Hepatocyte (in vitro differentiated cells): ENCODE measurements around the gene DIPK1B. TPM values are rescaled to one million over a fixed set of nuclear protein-coding genes. Genes with fewer than 3 reads are reported as not detected.

Experiments used
- DNase-seq: peaks from one replicate; pipeline ENCODE4 v3.0.0-alpha.2; 2016; ENCODE audit warnings: low spot score
- H2AFZ ChIP-seq: fragments of 200-600 bp; sonication (generic); 2 replicates; pipeline ENCODE4 v1.6.0; 2016; ENCODE audit warnings: antibody characterized with exemption, mild to moderate bottlenecking
- H3K27ac ChIP-seq: fragments of 200-600 bp; sonication (generic); 2 replicates; pipeline ENCODE4 v1.5.1; 2016; ENCODE audit warnings: mild to moderate bottlenecking
- H3K27me3 ChIP-seq: fragments of 200-600 bp; sonication (generic); 2 replicates; pipeline ENCODE4 v1.6.1; 2016
- H3K36me3 ChIP-seq: fragments of 200-600 bp; sonication (generic); replicated peaks from 2 replicates; pipeline ENCODE4 v1.5.1; 2016; ENCODE audit warnings: low read depth; ENCODE audit not compliant: insufficient read depth
- H3K4me1 ChIP-seq: fragments of 200-600 bp; sonication (generic); 2 replicates; pipeline ENCODE4 v1.5.1; 2016; ENCODE audit warnings: mild to moderate bottlenecking, moderate library complexity; ENCODE audit not compliant: insufficient read depth
- H3K4me2 ChIP-seq: fragments of 200-600 bp; sonication (generic); 2 replicates; pipeline ENCODE4 v1.6.0; 2016
- H3K4me3 ChIP-seq: fragments of 200-600 bp; sonication (generic); 2 replicates; pipeline ENCODE4 v1.5.1; 2016; ENCODE audit warnings: mild to moderate bottlenecking
- H3K79me2 ChIP-seq: fragments of 200-600 bp; sonication (generic); 2 replicates; pipeline ENCODE4 v1.6.0; 2017; ENCODE audit warnings: mild to moderate bottlenecking
- H3K9me2 ChIP-seq: fragments of 200-600 bp; sonication (generic); replicated peaks from 2 replicates; pipeline ENCODE4 v1.6.0; 2017; ENCODE audit warnings: mild to moderate bottlenecking; ENCODE audit not compliant: insufficient read depth
- H3K9me3 ChIP-seq: fragments of 200-600 bp; sonication (generic); 2 replicates; pipeline ENCODE4 v1.5.1; 2016; ENCODE audit warnings: low read depth, mild to moderate bottlenecking
- H4K20me1 ChIP-seq: fragments of 200-600 bp; sonication (generic); 2 replicates; pipeline ENCODE4 v1.6.0; 2016; ENCODE audit warnings: mild to moderate bottlenecking; ENCODE audit not compliant: insufficient read depth, poor library complexity, severe bottlenecking
- EZH2 ChIP-seq: fragments of 200-600 bp; sonication (generic); IDR thresholded peaks from 2 replicates; pipeline ENCODE4 v1.6.1; 2016; ENCODE audit warnings: antibody characterized with exemption, mild to moderate bottlenecking, borderline replicate concordance
- EZH2phosphoT487 ChIP-seq: fragments of 200-600 bp; sonication (generic); IDR thresholded peaks from one replicate; pipeline ENCODE4 v1.6.1; 2018; ENCODE audit warnings: antibody characterized with exemption, mild to moderate bottlenecking, low read depth, moderate library complexity; ENCODE audit not compliant: unreplicated experiment, severe bottlenecking
- WGBS: methylation state at CpG from one replicate; pipeline ENCODE4 v1.1.6; 2016; ENCODE audit warnings: low lambda C conversion rate; ENCODE audit errors: missing lambda C conversion rate; 5-methylcytosine and 5-hydroxymethylcytosine counted together
- polyA plus RNA-seq: library from polyadenylated mRNA; unstranded; fragments of >200 nt; fragmentation: Nextera tagmentation; extraction: Ambion mirVana; gene quantifications from 2 replicates; pipeline ENCODE4 v1.2.1, GENCODE V29; 2016
- total RNA-seq: library from RNA; depleted of rRNA; stranded (reverse); fragments of >200 nt; gene quantifications from 2 replicates; pipeline ENCODE4 v1.2.3, GENCODE V29; 2014
- TF ChIP-seq, protein P1 (sequence below): fragments of 200-600 bp; sonication (generic); IDR thresholded peaks from 2 replicates; pipeline ENCODE4 v1.5.1; 2016; ENCODE audit warnings: antibody characterized with exemption, mild to moderate bottlenecking; ENCODE audit not compliant: poor library complexity

Gene DIPK1B
- total and polyA plus RNA-seq, 2 experiments from 2014 or later: 33.3 to 39.4 TPM

DNA sequence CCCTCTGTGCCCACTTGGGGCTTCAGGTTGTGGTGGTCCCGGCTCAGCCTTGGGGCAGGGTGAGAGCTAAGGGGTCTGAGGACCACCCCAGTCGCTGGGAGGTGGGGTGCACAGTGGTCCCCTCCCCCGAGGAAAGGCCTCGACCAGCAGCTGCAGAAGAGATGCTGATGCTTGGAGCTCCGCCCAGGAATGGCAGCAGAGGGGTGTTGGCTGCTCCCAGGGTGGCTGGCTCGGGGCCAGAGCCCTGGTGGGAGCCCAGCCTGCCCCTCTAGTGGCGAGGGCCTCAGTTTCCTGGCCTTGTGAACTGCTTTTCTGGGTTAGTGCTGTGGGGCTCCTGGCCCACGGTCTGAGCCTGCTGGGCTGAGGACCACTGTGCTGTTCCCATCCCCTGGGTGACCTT is 1.2 kb downstream of the DIPK1B start:
- Histone ChIP-seq H3K4me3 (peak overlapping the region; percentile 91), H3K9me2 (no peaks in the 10 kb centered on the region), H3K4me1 (peaks cover 25% of the 10 kb centered on the region), H3K79me2 (peaks cover 34% of the 10 kb centered on the region), H3K27me3 (no peaks in the 10 kb centered on the region), H4K20me1 (no peaks in the 10 kb centered on the region), H3K27ac (no peak overlapping the region), H2AFZ (no peak overlapping the region), H3K36me3 (no peaks in the 10 kb centered on the region), H3K4me2 (peak overlapping the region; percentile 96), H3K9me3 (no peaks in the 10 kb centered on the region)
- TF ChIP-seq EZH2 (no peak), EZH2phosphoT487 (no peak)
- WGBS: 65% methylated on average over 8 of the region's 8 CpGs
- no peak for DNase-seq

DNA sequence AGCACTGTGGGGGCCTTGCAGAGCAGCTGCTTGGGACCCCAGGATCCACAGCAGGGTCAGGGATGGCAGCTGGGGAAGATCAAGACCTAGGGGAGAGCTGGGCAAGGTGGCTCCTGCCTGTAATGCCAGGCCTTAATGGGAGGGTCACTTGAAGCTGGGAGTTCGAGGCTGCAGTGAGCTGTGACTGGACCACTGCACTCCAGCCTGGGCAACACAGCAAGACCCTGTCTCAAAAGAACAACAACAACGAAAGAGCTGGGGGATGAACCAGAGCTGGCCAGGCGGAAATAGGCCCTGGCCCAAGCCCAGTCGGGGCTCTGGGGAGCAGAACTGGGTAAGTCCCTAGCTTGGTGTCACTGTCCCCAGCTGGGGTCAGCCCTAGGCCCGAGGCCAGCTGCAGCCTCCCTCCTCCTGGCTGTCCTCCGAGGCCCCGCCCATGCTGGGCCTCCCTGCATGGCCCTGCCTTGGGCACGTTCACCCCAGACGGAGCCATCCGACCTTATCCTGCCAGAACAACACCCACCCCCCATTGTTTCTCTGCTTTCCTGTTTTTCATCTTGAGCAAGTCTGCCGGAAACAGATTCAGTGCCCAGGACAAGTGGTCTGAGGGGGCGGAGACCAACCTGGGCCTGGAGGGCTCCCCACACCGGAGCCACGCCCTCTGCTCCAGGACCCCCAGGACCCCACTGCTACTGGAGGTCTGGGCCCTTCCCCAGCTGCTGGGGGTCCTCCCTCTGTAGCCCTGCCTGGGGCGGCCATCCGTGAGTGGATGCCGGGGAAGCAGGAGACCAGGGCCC is 1.9 kb downstream of the DIPK1B start:
- no peaks in the 10 kb centered on the region for H3K9me2 ChIP-seq
- no peak overlapping the region for H2AFZ ChIP-seq
- DNase-seq: no peak
- TF ChIP-seq, protein P1, sequence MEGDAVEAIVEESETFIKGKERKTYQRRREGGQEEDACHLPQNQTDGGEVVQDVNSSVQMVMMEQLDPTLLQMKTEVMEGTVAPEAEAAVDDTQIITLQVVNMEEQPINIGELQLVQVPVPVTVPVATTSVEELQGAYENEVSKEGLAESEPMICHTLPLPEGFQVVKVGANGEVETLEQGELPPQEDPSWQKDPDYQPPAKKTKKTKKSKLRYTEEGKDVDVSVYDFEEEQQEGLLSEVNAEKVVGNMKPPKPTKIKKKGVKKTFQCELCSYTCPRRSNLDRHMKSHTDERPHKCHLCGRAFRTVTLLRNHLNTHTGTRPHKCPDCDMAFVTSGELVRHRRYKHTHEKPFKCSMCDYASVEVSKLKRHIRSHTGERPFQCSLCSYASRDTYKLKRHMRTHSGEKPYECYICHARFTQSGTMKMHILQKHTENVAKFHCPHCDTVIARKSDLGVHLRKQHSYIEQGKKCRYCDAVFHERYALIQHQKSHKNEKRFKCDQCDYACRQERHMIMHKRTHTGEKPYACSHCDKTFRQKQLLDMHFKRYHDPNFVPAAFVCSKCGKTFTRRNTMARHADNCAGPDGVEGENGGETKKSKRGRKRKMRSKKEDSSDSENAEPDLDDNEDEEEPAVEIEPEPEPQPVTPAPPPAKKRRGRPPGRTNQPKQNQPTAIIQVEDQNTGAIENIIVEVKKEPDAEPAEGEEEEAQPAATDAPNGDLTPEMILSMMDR: no peak
- no peak for TF ChIP-seq EZH2
- no peak for TF ChIP-seq EZH2phosphoT487
- no peaks in the 10 kb centered on the region for H3K9me3 ChIP-seq
- H3K4me3 ChIP-seq: no peak overlapping the region
- peaks cover 25% of the 10 kb centered on the region for H3K4me1 ChIP-seq
- no peaks in the 10 kb centered on the region for H4K20me1 ChIP-seq
- no peaks in the 10 kb centered on the region for H3K36me3 ChIP-seq
- peaks cover 34% of the 10 kb centered on the region for H3K79me2 ChIP-seq
- WGBS: 86% methylated on average over 17 of the region's 17 CpGs
- no peak overlapping the region for H3K27ac ChIP-seq
- no peaks in the 10 kb centered on the region for H3K27me3 ChIP-seq
- peak overlapping the region; percentile 96 for H3K4me2 ChIP-seq

DNA sequence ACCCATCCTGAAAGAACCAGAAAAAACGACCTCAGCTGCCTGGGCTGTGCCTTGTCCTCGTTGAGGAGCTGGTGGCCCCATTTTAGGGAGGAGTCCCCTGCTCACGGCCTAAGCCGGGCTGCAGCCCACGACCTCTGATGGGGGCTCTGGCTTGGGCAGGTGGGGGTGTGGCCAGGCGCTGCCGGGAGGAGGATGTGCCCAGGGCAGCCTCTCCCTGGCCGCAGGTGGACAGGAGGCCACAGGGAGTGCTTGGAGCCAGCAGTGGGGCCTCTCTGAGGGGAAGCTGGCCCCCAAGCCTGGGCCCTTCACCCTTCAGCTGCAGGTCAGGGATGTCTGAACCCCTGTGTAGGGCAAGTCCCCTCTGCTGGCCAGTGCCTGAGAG is 2.5 kb downstream of the DIPK1B start:
- Histone ChIP-seq H3K4me3 (no peak overlapping the region), H3K27me3 (no peaks in the 10 kb centered on the region), H4K20me1 (no peaks in the 10 kb centered on the region), H3K9me3 (no peaks in the 10 kb centered on the region), H2AFZ (no peak overlapping the region), H3K4me2 (no peak overlapping the region), H3K9me2 (no peaks in the 10 kb centered on the region), H3K36me3 (no peaks in the 10 kb centered on the region), H3K4me1 (peaks cover 25% of the 10 kb centered on the region), H3K27ac (no peak overlapping the region), H3K79me2 (peaks cover 34% of the 10 kb centered on the region)
- TF ChIP-seq, protein P1: no peak
- no peak for TF ChIP-seq EZH2
- no peak for TF ChIP-seq EZH2phosphoT487
- 81% methylated on average over 8 of the region's 8 CpGs for WGBS
- DNase-seq: no peak

DNA sequence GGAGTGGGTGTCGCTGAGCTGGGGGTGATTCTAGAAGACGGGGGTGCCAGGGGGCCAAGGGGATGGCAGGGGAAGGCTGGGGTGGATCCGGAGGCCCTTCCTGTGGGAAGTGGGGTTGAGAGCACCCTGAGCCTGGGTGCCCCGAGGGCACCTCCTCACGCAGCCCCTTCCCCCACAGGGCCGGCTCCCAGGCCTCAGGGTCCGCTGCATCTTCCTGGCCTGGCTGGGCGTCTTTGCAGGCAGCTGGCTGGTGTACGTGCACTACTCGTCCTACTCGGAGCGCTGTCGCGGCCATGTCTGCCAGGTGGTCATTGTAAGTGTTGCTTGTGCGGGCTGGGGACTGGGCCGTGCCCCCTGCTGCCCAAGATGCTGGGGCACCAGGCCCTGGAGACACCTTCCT is 5.0 kb downstream of the DIPK1B start:
- Histone ChIP-seq H2AFZ (no peak overlapping the region), H3K4me1 (peaks cover 29% of the 10 kb centered on the region), H4K20me1 (peaks cover 13% of the 10 kb centered on the region), H3K27me3 (no peaks in the 10 kb centered on the region), H3K27ac (no peak overlapping the region), H3K79me2 (peaks cover 34% of the 10 kb centered on the region), H3K9me2 (no peaks in the 10 kb centered on the region), H3K4me3 (no peak overlapping the region), H3K4me2 (no peak overlapping the region), H3K36me3 (no peaks in the 10 kb centered on the region), H3K9me3 (no peaks in the 10 kb centered on the region)
- DNase-seq: no peak
- TF ChIP-seq, protein P1: no peak
- TF ChIP-seq EZH2phosphoT487 (no peak), EZH2 (no peak)
- WGBS: 91% methylated on average over 12 of the region's 16 CpGs
